Measurements from ENCODE around the gene TM4SF1. TPM values are rescaled to one million over a fixed set of nuclear protein-coding genes. Genes with fewer than 3 reads are reported as not detected.

The TM4SF1 gene
- total RNA-seq, 6 experiments from 2014 or later, result 6.5 to 80.1 (median 74.8) TPM

- Mint-ChIP-seq H3K27me3 (ENCODE audit: insufficient read depth) (peaks cover 3% of the 10 kb centered on the region), H3K36me3 (ENCODE audit: low read depth) (peaks cover 21% of the 10 kb centered on the region), H3K27ac (peak overlapping the region; percentile 90), H3K4me3 (no peak overlapping the region), H3K4me1 (ENCODE audit: low read depth) (peaks cover 84% of the 10 kb centered on the region), H3K9me3 (peaks cover 17% of the 10 kb centered on the region)
- no peak for TF ChIP-seq CTCF (IDR thresholded peaks at IDR 0.05)
- no peak for DNase-seq
Measured at GRCh38 chr3:149390294-149390693, 12.8 kb upstream of the TM4SF1 start.

GRCh38 chr3:149388531-149389417 lies 11.3 kb upstream of the TM4SF1 start:
- DNase-seq, result no peak
- peaks cover 4% of the 10 kb centered on the region for H3K27me3 Mint-ChIP-seq (ENCODE audit: insufficient read depth)

GRCh38 chr3:149388001-149388440 lies 10.6 kb upstream of the TM4SF1 start:
- peak; percentile 94 for DNase-seq
- peaks cover 23% of the 10 kb centered on the region for H3K36me3 Mint-ChIP-seq (ENCODE audit: low read depth)
- no peak for TF ChIP-seq CTCF (IDR thresholded peaks at IDR 0.05)
- H3K4me3 Mint-ChIP-seq, result peak overlapping the region; percentile 70
- peaks cover 17% of the 10 kb centered on the region for H3K9me3 Mint-ChIP-seq
- peaks cover 4% of the 10 kb centered on the region for H3K27me3 Mint-ChIP-seq (ENCODE audit: insufficient read depth)
- H3K27ac Mint-ChIP-seq, result peak overlapping the region; percentile 99
- peaks cover 84% of the 10 kb centered on the region for H3K4me1 Mint-ChIP-seq (ENCODE audit: low read depth)

More at GRCh38 chr3:149388531-149389417, 11.3 kb upstream of the TM4SF1 start:
- Mint-ChIP-seq H3K36me3 (ENCODE audit: low read depth) (peaks cover 23% of the 10 kb centered on the region), H3K27ac (peak overlapping the region; percentile 99), H3K4me1 (ENCODE audit: low read depth) (peaks cover 84% of the 10 kb centered on the region), H3K9me3 (peaks cover 17% of the 10 kb centered on the region), H3K4me3 (peak overlapping the region; percentile 22; the same call in 1 of the 2 replicates)
- no peak for TF ChIP-seq CTCF (IDR thresholded peaks at IDR 0.05)

- H3K4me1 Mint-ChIP-seq (ENCODE audit: low read depth), result peaks cover 87% of the 10 kb centered on the region
- no peak for TF ChIP-seq CTCF (IDR thresholded peaks at IDR 0.05)
- H3K4me3 Mint-ChIP-seq, result peak overlapping the region; percentile 70
- H3K36me3 Mint-ChIP-seq (ENCODE audit: low read depth), result peaks cover 21% of the 10 kb centered on the region
- H3K27me3 Mint-ChIP-seq (ENCODE audit: insufficient read depth), result peaks cover 4% of the 10 kb centered on the region
- H3K27ac Mint-ChIP-seq, result peak overlapping the region; percentile 99
- no peak for DNase-seq
- H3K9me3 Mint-ChIP-seq, result peaks cover 17% of the 10 kb centered on the region
Measured at GRCh38 chr3:149386299-149386606, 8.8 kb upstream of the TM4SF1 start.

- peak overlapping the region; percentile 99 for H3K27ac Mint-ChIP-seq
- H3K36me3 Mint-ChIP-seq (ENCODE audit: low read depth), result peaks cover 17% of the 10 kb centered on the region
- peaks cover 4% of the 10 kb centered on the region; the same call in 1 of the 2 replicates for H3K27me3 Mint-ChIP-seq (ENCODE audit: insufficient read depth)
- peaks cover 17% of the 10 kb centered on the region for H3K9me3 Mint-ChIP-seq
- DNase-seq, result no peak
- TF ChIP-seq CTCF (IDR thresholded peaks at IDR 0.05), result no peak
- H3K4me1 Mint-ChIP-seq (ENCODE audit: low read depth), result peaks cover 86% of the 10 kb centered on the region
- peak overlapping the region; percentile 79 for H3K4me3 Mint-ChIP-seq
Measured at GRCh38 chr3:149385617-149386298, 8.3 kb upstream of the TM4SF1 start.

Measured in HFFc6 (cell line).